Breast epithelium (tissue), 3 donors: ENCODE results near the gene SALL4.

Experiments used
- POLR2A ChIP-seq: fragments of 450-650 bp; IDR thresholded peaks from one replicate; pipeline ENCODE4 v1.6.1; 2016; ENCODE audit warnings: antibody characterized with exemption, mild to moderate bottlenecking, moderate library complexity
- POLR2AphosphoS5 ChIP-seq, 3 donors: sonication (generic); formaldehyde crosslinking; IDR thresholded peaks; one replicate each; pipeline ENCODE4 v1.6.1; 2017; ENCODE audit warnings: antibody characterized with exemption in 3 of 3
- TF ChIP-seq, protein P1 (sequence below), 3 donors: fragments of 450-650 bp; IDR thresholded peaks; one replicate each; pipeline ENCODE4 v1.5.1; 2016 to 2017; ENCODE audit warnings: antibody characterized with exemption in 3 of 3, mild to moderate bottlenecking in 3 of 3, moderate library complexity in 3 of 3

GRCh38 chr20:51759769-51760510 lies 42.4 kb downstream of the SALL4 start:
- TF ChIP-seq POLR2AphosphoS5 (IDR thresholded peaks at IDR 0.05) (no peak), POLR2A (no peak)
- TF ChIP-seq, protein P1, sequence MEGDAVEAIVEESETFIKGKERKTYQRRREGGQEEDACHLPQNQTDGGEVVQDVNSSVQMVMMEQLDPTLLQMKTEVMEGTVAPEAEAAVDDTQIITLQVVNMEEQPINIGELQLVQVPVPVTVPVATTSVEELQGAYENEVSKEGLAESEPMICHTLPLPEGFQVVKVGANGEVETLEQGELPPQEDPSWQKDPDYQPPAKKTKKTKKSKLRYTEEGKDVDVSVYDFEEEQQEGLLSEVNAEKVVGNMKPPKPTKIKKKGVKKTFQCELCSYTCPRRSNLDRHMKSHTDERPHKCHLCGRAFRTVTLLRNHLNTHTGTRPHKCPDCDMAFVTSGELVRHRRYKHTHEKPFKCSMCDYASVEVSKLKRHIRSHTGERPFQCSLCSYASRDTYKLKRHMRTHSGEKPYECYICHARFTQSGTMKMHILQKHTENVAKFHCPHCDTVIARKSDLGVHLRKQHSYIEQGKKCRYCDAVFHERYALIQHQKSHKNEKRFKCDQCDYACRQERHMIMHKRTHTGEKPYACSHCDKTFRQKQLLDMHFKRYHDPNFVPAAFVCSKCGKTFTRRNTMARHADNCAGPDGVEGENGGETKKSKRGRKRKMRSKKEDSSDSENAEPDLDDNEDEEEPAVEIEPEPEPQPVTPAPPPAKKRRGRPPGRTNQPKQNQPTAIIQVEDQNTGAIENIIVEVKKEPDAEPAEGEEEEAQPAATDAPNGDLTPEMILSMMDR (IDR thresholded peaks at IDR 0.05) = no peak
